Measurements from ENCODE around the gene CHAD.

DNA sequence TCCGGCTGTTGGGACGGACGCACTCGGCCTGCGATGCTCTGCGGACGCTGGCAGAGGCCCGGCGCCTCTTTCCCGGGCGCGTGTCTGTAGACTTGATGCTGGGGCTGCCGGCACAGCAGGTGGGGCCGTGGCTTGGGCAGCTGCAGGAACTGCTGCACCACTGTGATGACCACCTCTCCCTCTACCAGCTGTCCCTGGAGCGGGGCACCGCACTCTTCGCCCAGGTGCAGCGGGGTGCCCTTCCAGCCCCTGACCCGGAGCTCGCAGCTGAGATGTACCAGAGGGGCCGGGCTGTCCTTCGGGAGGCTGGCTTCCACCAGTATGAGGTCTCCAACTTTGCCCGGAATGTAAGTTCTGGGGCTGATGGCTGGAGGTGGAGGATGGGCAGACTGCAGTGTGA, 13.4 kb upstream of the CHAD start:
- TF ChIP-seq POLR2AphosphoS5 (IDR thresholded peaks at IDR 0.05) (no peak), POLR2A (IDR thresholded peaks at IDR 0.05) (no peak)
- TF ChIP-seq, protein P1, sequence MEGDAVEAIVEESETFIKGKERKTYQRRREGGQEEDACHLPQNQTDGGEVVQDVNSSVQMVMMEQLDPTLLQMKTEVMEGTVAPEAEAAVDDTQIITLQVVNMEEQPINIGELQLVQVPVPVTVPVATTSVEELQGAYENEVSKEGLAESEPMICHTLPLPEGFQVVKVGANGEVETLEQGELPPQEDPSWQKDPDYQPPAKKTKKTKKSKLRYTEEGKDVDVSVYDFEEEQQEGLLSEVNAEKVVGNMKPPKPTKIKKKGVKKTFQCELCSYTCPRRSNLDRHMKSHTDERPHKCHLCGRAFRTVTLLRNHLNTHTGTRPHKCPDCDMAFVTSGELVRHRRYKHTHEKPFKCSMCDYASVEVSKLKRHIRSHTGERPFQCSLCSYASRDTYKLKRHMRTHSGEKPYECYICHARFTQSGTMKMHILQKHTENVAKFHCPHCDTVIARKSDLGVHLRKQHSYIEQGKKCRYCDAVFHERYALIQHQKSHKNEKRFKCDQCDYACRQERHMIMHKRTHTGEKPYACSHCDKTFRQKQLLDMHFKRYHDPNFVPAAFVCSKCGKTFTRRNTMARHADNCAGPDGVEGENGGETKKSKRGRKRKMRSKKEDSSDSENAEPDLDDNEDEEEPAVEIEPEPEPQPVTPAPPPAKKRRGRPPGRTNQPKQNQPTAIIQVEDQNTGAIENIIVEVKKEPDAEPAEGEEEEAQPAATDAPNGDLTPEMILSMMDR (IDR thresholded peaks at IDR 0.05), result no peak
